Bronchial epithelial cell (primary cell): ENCODE measurements around the gene DNAH5. TPM values are rescaled to one million over a fixed set of nuclear protein-coding genes. Genes with fewer than 3 reads are reported as not detected.

Source experiments
- DNase-seq: peaks from one replicate; pipeline ENCODE4 v3.0.0-alpha.2; 2010; ENCODE audit warnings: low read depth
- FAIRE-seq: peaks from 2 replicates; lab custom pipeline; 2011; peaks lifted over from hg19 to GRCh38; lab: Jason Lieb, UNC
- H3K27me3 ChIP-seq: 2 replicates; pipeline ENCODE4 v1.5.1; 2011; ENCODE audit warnings: low read length; ENCODE audit not compliant: control insufficient read depth, insufficient read depth
- H3K36me3 ChIP-seq: 2 replicates; pipeline ENCODE4 v1.5.1; 2011; ENCODE audit warnings: low read length; ENCODE audit not compliant: control insufficient read depth, insufficient read depth
- H3K4me3 ChIP-seq: 2 replicates; pipeline ENCODE4 v1.5.1; 2011; ENCODE audit warnings: mild to moderate bottlenecking, low read depth, low read length, control low read depth
- total RNA-seq: library from RNA; depleted of rRNA; stranded (reverse); fragments of >200 nt; gene quantifications from 2 replicates; pipeline ENCODE4 v1.2.1, GENCODE V29; 2014
- TF ChIP-seq, protein P1 (sequence below): IDR thresholded peaks from 2 replicates; pipeline ENCODE4 v1.5.1; 2011; ENCODE audit warnings: mild to moderate bottlenecking, moderate library complexity, low read length, control low read depth, inconsistent platforms; ENCODE audit not compliant: insufficient read depth, severe bottlenecking

The DNAH5 gene
- total RNA-seq, 1 donor from 2014 or later = under 0.01 TPM

DNA sequence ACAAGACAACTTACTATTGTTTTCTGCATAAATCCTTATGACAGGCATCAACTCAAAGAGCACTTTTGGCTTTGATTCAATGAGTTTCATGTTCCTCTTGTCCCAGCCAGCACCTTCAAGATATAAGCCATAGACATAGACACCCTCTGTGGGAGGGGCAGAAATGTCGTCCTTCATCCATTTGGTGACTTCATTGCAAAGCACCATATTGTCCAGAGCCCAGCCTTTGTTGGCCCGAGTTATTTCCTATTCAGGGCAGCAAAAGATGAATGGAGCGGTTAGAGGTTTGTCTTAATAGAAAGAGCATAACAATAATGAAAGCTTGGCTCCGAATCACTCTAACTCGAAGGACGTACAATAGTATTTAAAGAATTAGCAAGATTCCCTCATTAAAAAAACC lies 243.9 kb downstream of the DNAH5 start:
- Histone ChIP-seq H3K36me3 (no peaks in the 10 kb centered on the region), H3K27me3 (no peaks in the 10 kb centered on the region), H3K4me3 (no peak overlapping the region)
- FAIRE-seq (no peak), DNase-seq (no peak)
- TF ChIP-seq, protein P1, sequence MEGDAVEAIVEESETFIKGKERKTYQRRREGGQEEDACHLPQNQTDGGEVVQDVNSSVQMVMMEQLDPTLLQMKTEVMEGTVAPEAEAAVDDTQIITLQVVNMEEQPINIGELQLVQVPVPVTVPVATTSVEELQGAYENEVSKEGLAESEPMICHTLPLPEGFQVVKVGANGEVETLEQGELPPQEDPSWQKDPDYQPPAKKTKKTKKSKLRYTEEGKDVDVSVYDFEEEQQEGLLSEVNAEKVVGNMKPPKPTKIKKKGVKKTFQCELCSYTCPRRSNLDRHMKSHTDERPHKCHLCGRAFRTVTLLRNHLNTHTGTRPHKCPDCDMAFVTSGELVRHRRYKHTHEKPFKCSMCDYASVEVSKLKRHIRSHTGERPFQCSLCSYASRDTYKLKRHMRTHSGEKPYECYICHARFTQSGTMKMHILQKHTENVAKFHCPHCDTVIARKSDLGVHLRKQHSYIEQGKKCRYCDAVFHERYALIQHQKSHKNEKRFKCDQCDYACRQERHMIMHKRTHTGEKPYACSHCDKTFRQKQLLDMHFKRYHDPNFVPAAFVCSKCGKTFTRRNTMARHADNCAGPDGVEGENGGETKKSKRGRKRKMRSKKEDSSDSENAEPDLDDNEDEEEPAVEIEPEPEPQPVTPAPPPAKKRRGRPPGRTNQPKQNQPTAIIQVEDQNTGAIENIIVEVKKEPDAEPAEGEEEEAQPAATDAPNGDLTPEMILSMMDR = no peak

DNA sequence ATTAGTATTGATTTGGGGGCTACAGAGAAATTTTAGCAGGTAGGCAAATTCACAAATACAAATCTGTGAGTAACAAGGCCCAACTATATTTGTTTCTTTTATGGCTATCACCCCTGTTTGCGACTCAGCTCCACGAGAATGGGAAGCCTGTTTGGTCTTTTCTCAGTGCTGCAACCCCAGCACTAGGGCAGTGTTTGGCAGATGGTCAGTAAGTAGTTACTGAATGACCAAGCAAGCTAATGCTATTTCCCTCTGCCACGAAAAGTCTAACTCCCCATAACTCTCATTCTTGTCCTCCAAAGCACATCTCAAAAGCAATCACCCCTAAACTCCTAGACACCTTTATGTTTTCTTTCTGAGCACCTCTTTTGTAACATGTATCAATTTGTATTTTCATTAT lies 245.6 kb downstream of the DNAH5 start:
- H3K36me3 ChIP-seq = no peaks in the 10 kb centered on the region
- DNase-seq (no peak), FAIRE-seq (no peak)
- TF ChIP-seq, protein P1 = no peak
- H3K4me3 ChIP-seq = no peak overlapping the region
- H3K27me3 ChIP-seq = no peaks in the 10 kb centered on the region

DNA sequence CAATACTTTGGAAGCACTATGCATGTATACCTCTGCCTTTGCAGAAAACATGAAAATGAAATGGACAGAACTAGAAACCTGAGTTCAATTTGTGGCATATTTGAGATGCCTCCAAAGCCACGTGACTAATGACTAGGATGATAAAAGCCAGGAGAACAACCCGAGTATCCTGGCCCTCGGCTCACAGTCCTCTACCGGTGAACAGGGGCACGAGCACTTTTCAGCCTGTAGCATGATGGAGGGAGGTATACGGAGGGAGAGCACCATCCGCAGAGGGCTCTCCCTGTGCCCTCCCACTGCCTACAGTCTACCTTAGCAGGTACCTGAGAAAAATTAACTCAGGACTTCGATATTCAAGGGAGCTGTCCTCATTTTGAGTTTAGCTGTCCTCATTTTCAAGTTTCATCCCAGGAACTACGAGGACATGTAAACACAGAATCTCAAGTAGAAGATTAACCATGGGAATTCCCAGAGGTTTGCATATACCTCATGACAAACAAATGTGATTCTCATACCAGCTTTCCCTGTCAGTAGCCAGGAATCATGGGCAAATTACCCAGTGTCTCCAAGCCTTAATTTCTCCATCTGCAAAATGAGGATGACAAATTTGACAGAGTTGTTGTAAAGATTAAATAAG lies 249.3 kb downstream of the DNAH5 start:
- FAIRE-seq (peak; percentile 43), DNase-seq (no peak)
- H3K27me3 ChIP-seq = no peaks in the 10 kb centered on the region
- H3K36me3 ChIP-seq = no peaks in the 10 kb centered on the region
- TF ChIP-seq, protein P1 = no peak
- H3K4me3 ChIP-seq = no peak overlapping the region

DNA sequence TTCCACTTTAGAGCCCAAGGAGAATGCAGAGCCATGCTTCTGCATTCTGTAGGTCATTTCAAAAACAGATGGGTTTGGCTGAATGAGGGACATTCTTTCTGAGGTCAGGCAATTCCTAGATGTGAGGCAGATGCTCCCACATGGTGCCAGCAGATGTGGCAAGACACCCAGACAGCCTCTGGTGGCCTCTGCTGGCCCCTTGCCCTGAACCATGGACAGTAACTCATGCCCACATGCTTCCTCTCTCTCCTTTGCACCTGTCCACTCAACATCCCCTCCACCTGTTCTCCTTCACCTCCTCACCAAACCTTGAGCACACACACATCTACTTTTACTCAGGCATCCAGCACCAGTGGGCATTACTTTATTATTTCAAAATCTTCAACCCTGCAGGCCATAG lies 252.3 kb downstream of the DNAH5 start:
- FAIRE-seq (no peak), DNase-seq (no peak)
- H3K36me3 ChIP-seq = no peaks in the 10 kb centered on the region
- no peak overlapping the region for H3K4me3 ChIP-seq
- TF ChIP-seq, protein P1 = no peak
- no peaks in the 10 kb centered on the region for H3K27me3 ChIP-seq

DNA sequence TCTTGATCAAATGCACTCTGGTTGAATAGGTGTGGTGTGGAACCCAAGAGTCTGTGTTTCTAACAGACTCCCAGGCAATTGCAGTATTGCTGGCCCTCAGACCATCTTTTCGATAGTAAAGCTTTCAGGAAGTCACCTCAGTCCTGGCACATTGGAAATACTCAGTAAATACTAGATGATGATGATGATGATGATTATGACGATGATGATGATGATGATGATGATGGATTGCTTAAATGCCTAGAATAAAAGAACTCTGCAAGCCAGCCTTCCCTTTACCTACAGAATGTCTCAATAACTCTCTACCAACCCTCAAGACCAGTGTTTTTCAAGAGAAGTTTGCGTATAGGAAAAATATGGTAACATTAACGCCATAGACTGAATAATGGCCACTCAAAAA lies 268.0 kb downstream of the DNAH5 start:
- DNase-seq = no peak
- TF ChIP-seq, protein P1 = no peak
- no peak for FAIRE-seq
- Histone ChIP-seq H3K27me3 (no peaks in the 10 kb centered on the region), H3K36me3 (no peaks in the 10 kb centered on the region), H3K4me3 (no peak overlapping the region)

DNA sequence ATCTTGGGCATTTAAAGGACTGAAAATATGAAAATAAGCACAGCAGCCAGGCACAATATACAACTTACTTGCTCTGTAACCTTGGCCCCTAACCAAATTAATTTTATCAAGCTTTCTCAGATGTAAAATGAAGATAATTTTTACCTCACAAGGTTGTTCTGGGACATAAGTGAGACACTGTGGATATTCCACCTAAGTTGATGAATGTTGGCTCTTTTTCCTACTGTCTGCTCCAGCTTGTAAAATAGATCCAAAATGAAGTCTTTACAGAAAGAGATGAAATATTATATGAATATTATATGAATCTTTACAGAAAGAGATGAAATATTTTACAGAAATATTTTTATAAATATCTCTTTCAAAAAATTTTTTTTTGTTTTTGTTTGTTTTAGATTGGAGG lies 270.1 kb downstream of the DNAH5 start:
- TF ChIP-seq, protein P1 = no peak
- no peak for DNase-seq
- H3K27me3 ChIP-seq = no peaks in the 10 kb centered on the region
- no peak overlapping the region for H3K4me3 ChIP-seq
- no peaks in the 10 kb centered on the region for H3K36me3 ChIP-seq
- FAIRE-seq = no peak
